HG03196 (cell line): ENCODE measurements around the gene EXOC2.
A peak's percentile ranks its signal among the peaks of the same experiment; 100 is the strongest.

Experiments used
- ATAC-seq: cut with Tn5 transposase; IDR thresholded peaks from one replicate; pipeline ENCODE4 v1.9.1; 2021; ENCODE audit not compliant: unreplicated experiment

EXOC2 gene

DNA sequence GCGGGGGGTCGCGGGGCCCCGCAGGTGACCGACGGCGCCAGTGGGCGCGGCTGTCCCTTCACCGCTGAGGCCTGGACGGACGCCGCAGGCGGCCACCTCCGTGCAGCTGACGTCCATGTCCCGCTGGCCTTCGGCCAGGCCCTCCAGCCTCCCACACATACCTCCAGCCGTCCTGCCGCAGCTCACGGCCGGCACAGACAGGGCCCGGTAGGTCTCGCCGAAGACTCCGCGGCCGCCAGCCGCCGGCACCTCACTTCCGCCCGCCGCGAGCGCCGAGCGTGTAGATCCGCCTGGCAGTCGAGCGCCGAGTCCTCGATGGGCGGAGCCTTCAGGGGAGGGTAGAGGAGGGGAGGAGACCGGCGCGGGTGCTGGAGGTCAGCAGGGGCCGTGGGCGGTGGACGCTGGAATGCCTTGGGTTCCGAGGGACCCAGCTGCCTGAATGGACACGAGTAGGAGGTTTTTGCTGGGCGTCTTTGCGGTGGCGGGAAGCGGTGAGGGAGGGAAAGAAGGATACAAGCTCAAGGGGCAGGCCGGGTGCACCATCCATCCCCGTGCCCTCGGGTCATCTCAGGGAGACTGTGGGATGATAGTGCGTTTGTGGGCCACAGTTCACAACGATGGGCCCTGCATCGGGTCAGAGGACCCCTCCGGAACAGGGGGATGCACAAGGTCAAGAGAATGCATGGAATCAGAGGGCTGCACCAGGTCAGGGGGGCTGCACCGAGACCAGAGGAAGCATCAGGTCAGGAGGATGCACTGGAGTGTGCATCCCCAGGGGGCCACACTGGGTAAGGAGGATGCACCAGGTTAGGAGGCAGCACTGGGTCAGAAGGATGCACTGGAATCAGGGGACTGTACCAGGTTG is at the start of gene EXOC2:
Gene EXOC2 (minus strand): TSS at position 282 of the 865 bp plus-strand sequence. CDS start 55,321 bp downstream, outside the sequence.
- peak; percentile 80 for ATAC-seq

GRCh38 chr6:741410-742339 is 48.7 kb upstream of the EXOC2 start:
- ATAC-seq: no peak

GRCh38 chr6:736657-737446 is 43.9 kb upstream of the EXOC2 start:
- ATAC-seq: no peak

- ATAC-seq: no peak
Observed at GRCh38 chr6:733431-734219, 40.7 kb upstream of the EXOC2 start.

DNA sequence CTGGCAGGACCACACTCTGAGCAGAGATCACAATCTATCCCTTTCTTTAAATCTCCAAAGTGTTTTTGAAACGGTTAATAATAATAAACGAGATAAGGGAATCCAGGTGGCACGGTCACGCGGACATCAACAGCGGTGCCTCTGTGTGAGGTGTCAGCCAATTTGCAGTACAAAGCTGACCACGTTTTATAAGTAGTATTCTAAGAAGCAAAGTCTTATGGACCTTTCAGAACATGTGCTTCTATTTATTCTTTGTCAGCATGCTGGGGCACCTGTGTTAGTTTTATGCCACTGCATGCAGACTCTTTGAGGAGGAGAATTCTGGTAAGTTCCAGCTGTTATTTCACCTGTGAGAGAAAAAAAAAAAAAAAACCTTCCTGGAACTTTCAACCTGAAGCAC is 39.0 kb upstream of the EXOC2 start:
- ATAC-seq: no peak

- ATAC-seq: no peak
Observed at GRCh38 chr6:729606-730320, 36.8 kb upstream of the EXOC2 start.

DNA sequence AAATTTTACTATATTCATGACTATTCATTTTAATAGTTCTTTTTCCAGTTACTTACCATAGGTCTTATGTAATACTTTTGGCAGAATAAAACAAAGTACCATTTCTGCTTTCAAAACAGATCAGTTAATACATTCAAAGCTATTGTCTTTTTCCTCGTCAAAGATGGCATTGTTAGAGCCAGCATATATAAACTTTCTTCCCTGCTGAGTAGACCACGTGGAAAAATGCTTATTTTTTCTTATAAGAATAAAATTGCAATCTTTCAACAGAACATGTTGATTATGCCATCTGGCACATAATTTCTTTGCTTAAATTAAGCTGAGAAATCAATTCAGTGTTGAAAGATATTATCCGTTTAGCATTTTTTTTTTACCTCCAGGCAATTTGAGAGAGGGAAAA is 34.9 kb upstream of the EXOC2 start:
- ATAC-seq: no peak

DNA sequence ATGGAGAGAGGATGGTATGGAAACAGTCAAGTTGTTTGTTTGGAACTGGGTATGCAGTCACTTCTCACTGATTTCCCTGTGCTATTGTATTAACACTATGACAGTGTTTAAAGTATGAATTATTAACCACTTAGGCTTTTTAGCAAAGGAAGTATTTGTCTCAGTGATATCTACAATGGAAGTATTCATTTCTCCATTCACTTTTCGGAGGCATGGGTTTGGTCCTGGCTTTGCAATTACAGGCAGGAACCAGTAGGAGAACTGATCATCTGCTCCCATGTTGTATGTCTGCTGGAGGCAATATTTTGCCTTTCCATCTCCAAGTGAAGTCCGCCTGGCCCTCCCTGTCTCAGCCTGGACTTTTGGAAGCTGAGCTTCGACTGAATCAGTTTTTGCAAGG is 30.6 kb upstream of the EXOC2 start:
- ATAC-seq: no peak

- no peak for ATAC-seq
Observed at GRCh38 chr6:722608-723007, 29.7 kb upstream of the EXOC2 start.

DNA sequence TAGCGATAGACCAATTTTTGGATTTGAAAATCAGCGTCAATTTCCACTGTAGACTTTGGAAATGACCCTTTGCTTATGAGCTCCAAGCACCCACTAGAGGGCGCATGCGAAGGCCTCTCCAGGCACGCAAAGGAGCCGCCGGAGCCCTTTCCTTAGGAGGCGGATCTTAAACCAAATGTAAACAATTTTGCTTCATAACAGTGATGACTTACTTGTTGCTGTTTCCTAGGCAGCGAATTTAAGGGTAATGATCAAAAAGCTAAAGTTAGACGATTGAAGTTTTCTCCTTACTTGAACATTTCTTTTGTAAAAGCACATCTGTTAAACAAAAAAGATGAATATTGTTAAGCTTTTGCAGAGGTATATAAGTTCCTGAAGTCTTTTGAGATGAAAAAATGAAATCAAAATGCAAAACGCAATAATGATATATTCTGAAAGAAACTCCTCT is 29.2 kb upstream of the EXOC2 start:
- no peak for ATAC-seq

GRCh38 chr6:718345-718744 is 25.4 kb upstream of the EXOC2 start:
- ATAC-seq: no peak

DNA sequence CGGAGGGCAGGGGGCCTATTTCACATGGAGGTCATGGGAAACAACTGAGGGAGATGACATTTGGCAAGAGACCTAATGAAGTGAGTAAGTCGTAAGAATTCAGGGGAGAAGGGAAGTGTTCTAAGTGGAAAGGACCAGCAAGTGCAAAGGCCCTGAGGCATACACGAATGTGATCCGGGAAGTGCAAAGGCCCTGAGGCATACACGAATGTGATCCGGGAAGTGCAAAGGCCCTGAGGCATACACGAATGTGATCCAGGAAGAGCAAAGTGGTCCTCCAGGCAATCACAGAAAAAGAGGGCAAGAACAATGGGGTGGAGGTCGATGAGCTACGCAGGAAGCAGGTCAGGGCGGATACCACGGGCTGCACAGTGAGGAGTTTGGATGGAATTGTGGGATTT is 24.2 kb upstream of the EXOC2 start:
- no peak for ATAC-seq

- no peak for ATAC-seq
Observed at GRCh38 chr6:715709-716491, 23.0 kb upstream of the EXOC2 start.

DNA sequence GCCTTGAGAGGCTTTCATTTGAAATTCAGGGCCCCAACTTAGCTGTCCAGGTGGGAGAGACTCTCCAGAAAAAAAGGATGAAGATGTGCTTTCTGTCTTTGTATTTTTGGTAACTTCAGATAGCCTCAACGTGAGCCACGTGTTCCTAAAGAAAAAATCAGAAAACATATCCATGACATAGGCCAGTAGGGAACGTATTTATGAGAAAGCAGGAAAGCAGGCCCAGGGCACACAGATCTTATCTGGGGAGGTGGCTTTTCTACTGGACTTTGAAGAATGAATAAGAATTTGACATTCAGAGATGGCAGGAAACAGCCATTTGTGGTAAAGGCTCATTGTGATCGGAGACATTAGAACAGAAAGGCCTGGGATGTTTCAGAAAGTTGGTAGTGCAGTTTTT is 21.2 kb upstream of the EXOC2 start:
- ATAC-seq: no peak

DNA sequence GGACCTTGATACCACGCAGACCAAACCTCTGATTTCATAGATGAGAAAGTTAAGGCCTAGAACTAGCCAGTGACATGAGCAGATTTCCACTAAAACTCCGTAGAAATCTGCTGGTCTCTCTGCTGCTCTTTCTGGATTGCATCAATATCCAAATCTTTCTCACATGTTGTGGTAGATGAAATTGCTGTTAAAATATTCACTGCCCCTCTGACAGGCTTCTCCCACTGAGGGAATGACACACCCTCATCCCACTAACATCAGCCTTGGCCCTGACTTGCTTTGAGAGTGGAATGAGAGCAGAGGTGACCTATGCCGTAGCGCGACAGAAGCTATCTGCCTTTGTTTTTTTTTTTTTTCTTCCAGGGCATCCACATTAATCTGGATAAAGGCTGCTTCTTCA is 20.4 kb upstream of the EXOC2 start:
- ATAC-seq: no peak

DNA sequence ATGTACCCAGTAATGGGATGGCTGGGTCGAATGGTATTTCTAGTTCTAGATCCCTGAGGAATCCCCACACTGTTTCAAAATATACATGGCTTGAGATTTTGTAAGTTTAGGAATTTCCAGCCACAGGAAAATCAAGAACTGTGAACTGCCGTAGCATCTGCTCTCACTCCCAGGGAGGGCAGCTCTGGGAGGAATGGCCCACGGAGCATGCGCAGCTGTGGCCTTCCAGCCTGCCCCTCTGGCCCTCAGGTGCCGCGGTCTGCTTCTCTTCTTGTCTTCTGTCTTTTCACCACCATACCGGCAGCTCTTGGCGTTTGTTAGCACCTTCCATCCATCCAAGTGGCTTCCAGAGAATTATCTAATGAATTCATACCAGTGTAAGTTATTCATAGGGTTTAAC is 19.9 kb upstream of the EXOC2 start:
- ATAC-seq: no peak

- no peak for ATAC-seq
Observed at GRCh38 chr6:711925-712324, 19.0 kb upstream of the EXOC2 start.

DNA sequence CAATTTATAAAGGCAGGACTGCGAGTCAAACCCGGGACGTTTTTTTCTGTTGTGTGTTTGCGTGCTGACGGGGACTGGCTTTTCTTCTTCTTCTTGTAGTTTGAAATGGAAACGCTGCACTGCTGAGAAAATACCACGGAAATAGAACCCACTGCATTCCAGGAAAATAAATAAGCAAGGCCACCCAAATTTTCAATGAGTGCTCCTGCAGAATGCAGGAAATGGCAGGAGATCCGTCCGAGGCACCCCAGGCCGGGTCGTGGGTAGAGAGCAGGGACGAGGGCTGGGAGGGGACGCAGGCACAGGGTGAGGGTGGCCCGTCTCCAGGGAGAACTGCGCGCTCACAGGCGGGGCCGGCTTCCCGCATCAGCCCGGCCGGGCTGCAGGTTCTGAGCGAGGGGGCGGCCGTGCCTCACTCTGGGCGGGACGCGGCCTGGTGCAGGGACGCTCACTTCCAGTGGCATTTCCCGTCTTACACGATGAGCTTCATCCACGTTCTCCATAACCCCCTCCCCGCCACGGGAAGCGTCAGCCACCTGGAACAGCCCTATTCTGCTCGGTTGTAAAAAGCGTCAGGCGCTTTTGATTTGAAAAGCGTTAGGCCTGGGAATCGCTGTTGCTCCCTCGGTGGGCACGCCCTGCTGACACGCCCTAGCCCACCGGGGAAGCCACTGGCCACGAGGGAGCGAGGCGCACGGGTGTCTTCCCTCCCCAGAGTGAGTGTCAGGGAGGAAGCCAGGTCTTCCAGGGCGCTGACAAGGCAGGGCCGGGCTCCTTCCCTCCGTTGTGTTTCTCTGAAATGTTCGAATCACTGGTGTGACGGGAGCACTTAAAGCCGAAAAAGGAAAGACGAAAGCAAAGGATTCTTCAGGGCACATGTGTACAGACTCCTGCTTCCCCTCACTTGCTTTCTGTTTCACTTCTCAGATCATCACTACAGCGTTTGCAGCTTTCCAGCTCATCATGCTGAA is 17.9 kb upstream of the EXOC2 start:
- peak; percentile 86 for ATAC-seq
